Fibroblast of the aortic adventitia (primary cell): ENCODE results near the gene DHRSX. TPM values are rescaled to one million over a fixed set of nuclear protein-coding genes. Genes with fewer than 3 reads are reported as not detected.

Source experiments
- DNase-seq: peaks from one replicate; pipeline ENCODE4 v3.0.0-alpha.2; 2010; ENCODE audit warnings: low read depth
- H3K4me3 ChIP-seq: 2 replicates; pipeline ENCODE4 v1.5.1; 2011; ENCODE audit warnings: low read depth, mild to moderate bottlenecking, control low read depth, low read length, moderate library complexity
- total RNA-seq: library from RNA; depleted of rRNA; stranded (reverse); fragments of >200 nt; gene quantifications from 2 replicates; pipeline ENCODE4 v1.2.3, GENCODE V29; 2012; ENCODE audit warnings: low replicate concordance
- TF ChIP-seq, protein P1 (sequence below): IDR thresholded peaks from 2 replicates; pipeline ENCODE4 v1.5.1; 2011; ENCODE audit warnings: mild to moderate bottlenecking, low read length, control low read depth, inconsistent platforms; ENCODE audit not compliant: insufficient read depth

Gene DHRSX
- total RNA-seq, 1 donor = 17.5 TPM

DNA sequence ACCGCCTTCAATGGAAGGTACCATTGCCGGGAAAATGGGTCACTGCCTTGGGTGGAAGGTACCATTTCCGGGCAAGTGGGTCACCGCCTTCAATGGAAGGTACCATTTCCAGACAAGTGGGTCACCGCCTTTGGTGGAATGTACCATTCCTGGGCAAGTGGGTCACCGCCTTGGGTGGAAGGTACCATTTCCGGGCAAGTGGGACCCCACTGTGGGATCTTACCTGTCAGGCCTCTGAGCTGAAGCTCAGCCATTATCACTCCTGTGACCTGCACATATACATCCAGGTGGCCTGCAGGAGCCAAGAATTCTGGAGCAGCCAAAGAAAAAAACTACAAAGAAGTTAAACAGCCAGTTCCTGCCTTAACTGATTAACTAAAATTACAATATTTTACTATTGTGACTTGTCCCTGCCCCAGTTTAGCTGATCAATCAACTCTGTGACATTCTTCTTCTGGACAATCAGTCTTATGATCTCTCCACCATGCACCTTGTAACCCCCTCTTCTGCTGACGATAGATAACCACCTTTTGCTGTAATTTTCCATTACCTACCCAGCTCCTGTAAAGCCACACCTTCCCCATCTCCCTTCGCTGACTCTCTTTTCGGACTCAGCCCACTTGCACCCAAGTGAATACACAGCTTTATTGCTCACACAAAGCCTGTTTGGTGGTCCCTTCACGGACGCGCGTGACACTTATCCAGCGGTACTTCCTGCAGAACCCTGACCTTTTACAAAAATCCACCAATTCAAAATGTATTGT is 313.2 kb downstream of the DHRSX start:
- H3K4me3 ChIP-seq = no peak overlapping the region
- no peak for DNase-seq
- TF ChIP-seq, protein P1, sequence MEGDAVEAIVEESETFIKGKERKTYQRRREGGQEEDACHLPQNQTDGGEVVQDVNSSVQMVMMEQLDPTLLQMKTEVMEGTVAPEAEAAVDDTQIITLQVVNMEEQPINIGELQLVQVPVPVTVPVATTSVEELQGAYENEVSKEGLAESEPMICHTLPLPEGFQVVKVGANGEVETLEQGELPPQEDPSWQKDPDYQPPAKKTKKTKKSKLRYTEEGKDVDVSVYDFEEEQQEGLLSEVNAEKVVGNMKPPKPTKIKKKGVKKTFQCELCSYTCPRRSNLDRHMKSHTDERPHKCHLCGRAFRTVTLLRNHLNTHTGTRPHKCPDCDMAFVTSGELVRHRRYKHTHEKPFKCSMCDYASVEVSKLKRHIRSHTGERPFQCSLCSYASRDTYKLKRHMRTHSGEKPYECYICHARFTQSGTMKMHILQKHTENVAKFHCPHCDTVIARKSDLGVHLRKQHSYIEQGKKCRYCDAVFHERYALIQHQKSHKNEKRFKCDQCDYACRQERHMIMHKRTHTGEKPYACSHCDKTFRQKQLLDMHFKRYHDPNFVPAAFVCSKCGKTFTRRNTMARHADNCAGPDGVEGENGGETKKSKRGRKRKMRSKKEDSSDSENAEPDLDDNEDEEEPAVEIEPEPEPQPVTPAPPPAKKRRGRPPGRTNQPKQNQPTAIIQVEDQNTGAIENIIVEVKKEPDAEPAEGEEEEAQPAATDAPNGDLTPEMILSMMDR = no peak

DNA sequence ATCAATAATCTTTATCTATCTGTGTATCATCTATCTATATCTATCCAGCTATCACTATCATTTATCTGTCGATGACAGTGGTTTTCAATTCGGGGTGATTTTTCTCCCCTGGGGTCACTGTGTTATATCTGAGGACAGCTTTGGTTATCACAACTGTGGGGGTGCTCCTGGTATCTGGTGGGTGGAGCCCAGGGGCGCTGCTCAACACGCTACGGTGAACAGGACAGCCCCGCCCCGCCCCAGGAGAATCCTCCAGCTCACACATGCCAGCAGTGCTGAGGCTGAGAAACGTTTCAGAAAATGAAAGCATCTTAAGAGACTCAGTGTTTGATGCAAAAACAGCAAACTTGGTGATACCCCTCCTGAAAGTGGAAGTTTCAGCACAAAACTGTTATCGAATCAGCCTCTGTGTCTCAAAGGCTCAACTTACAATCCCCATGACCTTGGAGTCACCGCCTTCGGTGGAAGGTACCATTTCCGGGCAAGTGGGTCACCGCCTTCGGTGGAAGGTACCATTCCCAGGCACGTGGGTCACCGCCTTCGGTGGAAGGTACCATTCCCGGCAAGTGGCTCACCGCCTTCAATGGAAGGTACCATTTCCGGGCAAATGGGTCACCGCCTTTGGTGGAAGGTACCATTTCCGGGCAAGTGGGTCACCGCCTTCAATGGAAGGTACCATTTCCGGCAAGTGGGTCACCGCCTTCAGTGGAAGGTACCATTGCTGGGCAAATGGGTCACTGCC is 315.3 kb downstream of the DHRSX start:
- DNase-seq = no peak
- H3K4me3 ChIP-seq = no peak overlapping the region
- TF ChIP-seq, protein P1 = no peak

DNA sequence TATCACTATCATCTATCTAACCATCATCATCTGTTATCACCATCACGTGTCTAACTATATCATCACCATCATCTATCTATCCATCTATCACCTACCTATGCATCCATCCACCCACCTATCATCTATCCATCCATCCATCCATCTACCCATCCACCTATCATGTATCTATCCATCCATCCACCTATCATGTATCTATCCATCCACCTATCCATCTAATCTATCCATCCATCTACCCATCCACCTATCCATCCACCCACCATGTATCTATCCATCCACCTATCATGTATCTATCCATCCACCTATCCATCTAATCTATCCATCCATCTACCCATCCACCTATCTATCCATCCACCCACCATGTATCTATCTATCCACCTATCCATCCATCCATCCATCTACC is 316.7 kb downstream of the DHRSX start:
- H3K4me3 ChIP-seq = no peak overlapping the region
- no peak for DNase-seq
- TF ChIP-seq, protein P1 = no peak

DNA sequence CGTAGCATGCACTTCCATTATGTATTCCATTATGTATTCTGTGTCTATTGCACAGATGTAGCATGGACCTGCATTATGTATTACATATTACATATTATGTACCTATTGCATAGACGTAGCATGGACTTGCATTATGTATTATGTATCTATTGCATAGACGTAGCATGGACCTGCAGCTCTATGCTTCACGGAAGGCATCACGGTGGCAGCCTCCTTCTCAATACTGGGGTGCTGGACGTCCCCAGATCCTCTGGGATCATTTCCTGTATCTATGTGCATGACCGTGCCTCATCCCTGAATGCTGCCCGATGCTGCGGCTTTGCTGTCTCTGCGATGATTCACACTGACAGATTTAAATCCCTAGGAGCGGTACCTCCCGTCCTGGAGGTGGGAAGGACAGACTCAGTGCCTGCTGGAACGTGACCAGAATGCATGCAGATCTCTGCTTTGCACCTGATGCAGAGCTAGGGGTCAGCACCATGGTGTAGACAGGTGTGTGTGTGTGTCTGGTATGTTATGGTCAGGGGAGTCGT is 317.5 kb downstream of the DHRSX start:
- no peak for DNase-seq
- no peak overlapping the region for H3K4me3 ChIP-seq
- TF ChIP-seq, protein P1 = no peak

DNA sequence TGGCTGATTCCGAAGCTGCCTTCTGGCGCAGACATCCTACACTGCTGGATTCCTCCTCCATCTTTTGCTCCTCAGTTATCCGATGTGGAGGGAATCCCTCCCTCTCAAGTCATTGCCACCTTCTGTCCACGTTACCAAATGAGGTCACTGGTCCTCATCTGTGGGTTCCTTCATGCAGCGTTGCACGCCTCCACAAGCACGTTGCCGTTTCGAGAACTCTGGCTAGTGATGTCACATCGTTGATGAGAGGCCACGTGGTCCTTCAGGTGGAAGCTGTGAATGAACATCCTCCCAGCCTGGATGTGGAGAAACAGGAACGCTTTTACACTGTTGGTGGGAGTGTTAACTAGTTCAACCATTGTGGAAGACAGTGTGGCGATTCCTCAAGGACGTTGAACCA is 323.2 kb downstream of the DHRSX start:
- no peak for DNase-seq
- TF ChIP-seq, protein P1 = no peak
- no peak overlapping the region for H3K4me3 ChIP-seq

DNA sequence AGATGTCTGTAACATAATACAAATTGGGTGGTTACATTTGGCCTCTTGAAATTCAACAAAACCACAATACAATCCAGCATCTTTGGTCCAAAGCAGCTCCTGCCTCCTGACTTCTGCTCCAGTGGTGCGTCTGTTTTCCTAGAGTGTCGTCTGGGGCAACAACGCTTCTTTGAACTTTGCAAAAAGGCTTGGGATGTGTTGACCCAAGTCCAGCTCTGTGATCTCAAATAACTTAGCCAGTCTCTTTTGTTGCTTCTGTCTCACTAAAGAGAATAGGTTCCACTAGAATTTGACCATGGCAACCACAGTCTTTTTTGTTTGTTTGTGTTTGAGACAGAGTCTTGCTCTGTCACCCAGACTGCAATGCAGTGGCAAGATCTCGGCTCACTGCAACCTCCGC is 324.0 kb downstream of the DHRSX start:
- DNase-seq = no peak
- H3K4me3 ChIP-seq = no peak overlapping the region
- TF ChIP-seq, protein P1 = no peak
